ENCODE data around the gene TMEM95.

DNA sequence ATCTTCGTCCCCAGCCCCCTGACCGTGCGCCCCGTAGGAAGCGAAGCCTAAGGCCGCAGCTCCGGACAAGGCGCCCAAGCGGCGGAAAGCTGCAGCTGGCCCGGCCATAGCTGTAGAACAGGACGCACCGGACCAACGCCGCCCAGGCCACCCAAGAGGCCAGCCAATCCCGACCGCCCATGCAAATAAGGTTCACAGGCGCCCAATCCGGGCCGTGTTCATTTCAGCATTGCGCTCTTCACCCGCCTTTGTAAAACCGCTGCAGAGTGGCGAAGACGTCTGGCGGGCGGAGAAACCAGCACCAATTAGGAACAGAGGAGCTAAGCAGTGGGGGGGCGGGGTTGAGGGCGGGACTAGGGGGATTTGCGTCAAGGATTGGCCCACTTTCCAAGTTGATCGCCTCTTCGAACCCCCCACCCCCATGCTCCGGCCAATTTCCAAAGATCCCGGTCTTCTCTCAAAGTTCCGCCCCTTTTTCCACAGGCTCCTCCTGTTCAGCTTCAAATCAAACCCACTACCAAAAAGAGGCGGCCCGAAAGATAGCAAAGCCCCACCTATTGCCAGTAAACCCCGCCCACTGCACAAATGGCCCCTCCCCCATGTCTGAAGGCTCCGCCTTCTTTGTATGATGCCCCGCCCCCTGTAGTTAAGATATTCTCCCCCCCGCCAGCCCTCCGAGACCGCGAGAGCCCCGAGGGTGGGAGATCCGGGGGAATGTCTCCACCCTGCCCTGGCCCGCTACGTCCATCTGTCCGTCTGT is 49.2 kb downstream of the TMEM95 start, which contains the start of gene TMEM256:
- TF ChIP-seq, protein P1, sequence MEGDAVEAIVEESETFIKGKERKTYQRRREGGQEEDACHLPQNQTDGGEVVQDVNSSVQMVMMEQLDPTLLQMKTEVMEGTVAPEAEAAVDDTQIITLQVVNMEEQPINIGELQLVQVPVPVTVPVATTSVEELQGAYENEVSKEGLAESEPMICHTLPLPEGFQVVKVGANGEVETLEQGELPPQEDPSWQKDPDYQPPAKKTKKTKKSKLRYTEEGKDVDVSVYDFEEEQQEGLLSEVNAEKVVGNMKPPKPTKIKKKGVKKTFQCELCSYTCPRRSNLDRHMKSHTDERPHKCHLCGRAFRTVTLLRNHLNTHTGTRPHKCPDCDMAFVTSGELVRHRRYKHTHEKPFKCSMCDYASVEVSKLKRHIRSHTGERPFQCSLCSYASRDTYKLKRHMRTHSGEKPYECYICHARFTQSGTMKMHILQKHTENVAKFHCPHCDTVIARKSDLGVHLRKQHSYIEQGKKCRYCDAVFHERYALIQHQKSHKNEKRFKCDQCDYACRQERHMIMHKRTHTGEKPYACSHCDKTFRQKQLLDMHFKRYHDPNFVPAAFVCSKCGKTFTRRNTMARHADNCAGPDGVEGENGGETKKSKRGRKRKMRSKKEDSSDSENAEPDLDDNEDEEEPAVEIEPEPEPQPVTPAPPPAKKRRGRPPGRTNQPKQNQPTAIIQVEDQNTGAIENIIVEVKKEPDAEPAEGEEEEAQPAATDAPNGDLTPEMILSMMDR (IDR thresholded peaks at IDR 0.05), result peak in 2 of 4 experiments; percentile 31 to 45
- peak; percentile 99 for TF ChIP-seq POLR2A (IDR thresholded peaks at IDR 0.05)
